Measurements from ENCODE around the gene MEGF11.

Gene MEGF11

GRCh38 chr15:65913631-65914199 lies 339.8 kb downstream of the MEGF11 start:
- H3K36me3 Mint-ChIP-seq (ENCODE audit: low read depth), result no peaks in the 10 kb centered on the region
- DNase-seq, result no peak
- TF ChIP-seq, protein P1, sequence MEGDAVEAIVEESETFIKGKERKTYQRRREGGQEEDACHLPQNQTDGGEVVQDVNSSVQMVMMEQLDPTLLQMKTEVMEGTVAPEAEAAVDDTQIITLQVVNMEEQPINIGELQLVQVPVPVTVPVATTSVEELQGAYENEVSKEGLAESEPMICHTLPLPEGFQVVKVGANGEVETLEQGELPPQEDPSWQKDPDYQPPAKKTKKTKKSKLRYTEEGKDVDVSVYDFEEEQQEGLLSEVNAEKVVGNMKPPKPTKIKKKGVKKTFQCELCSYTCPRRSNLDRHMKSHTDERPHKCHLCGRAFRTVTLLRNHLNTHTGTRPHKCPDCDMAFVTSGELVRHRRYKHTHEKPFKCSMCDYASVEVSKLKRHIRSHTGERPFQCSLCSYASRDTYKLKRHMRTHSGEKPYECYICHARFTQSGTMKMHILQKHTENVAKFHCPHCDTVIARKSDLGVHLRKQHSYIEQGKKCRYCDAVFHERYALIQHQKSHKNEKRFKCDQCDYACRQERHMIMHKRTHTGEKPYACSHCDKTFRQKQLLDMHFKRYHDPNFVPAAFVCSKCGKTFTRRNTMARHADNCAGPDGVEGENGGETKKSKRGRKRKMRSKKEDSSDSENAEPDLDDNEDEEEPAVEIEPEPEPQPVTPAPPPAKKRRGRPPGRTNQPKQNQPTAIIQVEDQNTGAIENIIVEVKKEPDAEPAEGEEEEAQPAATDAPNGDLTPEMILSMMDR (IDR thresholded peaks at IDR 0.05), result no peak
- no peak overlapping the region for H3K27ac Mint-ChIP-seq
- peaks cover 7% of the 10 kb centered on the region for H3K27me3 Mint-ChIP-seq (ENCODE audit: low read depth, poor library complexity)
- H3K4me3 Mint-ChIP-seq, result no peak overlapping the region
- H3K4me1 Mint-ChIP-seq, result peaks cover 21% of the 10 kb centered on the region
- H3K9me3 Mint-ChIP-seq, result no peaks in the 10 kb centered on the region

DNA sequence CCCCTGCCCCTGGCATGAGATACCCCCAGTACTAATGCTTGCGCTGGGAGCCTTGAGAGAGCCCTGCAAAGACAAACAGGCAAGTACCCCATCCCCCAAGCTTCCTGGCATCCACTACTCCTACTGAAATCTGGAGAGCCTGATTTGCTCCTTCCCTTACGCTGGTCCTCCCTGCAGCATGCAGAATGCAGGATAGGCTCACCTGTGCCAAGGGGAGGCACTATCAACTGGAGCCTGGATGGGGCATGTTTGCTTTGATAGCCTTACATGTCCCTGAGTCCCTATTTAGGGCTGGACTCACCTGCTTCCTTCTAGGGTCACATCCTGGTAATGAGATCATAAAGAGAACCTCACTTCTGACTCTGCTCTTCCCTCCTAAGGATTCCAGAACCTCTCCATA lies 341.3 kb downstream of the MEGF11 start:
- H3K27me3 Mint-ChIP-seq (ENCODE audit: low read depth, poor library complexity), result peaks cover 6% of the 10 kb centered on the region
- DNase-seq, result no peak
- H3K36me3 Mint-ChIP-seq (ENCODE audit: low read depth), result no peaks in the 10 kb centered on the region
- H3K9me3 Mint-ChIP-seq, result no peaks in the 10 kb centered on the region
- peaks cover 16% of the 10 kb centered on the region for H3K4me1 Mint-ChIP-seq
- H3K4me3 Mint-ChIP-seq, result no peak overlapping the region
- no peak overlapping the region for H3K27ac Mint-ChIP-seq
- TF ChIP-seq, protein P1 (IDR thresholded peaks at IDR 0.05), result no peak

DNA sequence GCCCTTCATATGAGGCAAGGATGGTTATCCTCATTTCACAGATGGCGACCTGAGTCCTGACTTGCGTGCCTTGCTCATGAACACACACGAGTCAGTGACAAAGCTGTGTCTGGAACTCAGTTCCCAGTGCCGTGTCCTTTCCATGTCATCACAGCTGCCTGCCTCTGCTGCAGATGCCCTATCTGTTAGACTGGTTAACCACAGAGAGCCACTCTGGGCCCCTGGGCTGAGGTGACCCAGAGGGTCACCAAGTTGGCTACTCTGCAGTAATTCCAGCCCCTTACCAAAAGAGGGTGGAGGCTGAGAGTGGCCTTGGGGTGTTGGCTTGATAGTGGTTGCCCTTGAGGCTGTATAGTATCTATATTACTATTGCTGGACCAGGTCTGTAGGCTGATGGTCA lies 343.2 kb downstream of the MEGF11 start:
- TF ChIP-seq, protein P1 (IDR thresholded peaks at IDR 0.05), result no peak
- peaks cover 6% of the 10 kb centered on the region for H3K27me3 Mint-ChIP-seq (ENCODE audit: low read depth, poor library complexity)
- peaks cover 5% of the 10 kb centered on the region for H3K4me1 Mint-ChIP-seq
- H3K4me3 Mint-ChIP-seq, result no peak overlapping the region
- H3K36me3 Mint-ChIP-seq (ENCODE audit: low read depth), result peaks cover 15% of the 10 kb centered on the region
- no peaks in the 10 kb centered on the region for H3K9me3 Mint-ChIP-seq
- DNase-seq, result no peak
- H3K27ac Mint-ChIP-seq, result no peak overlapping the region

- DNase-seq, result no peak
- H3K9me3 Mint-ChIP-seq, result no peaks in the 10 kb centered on the region
- H3K27me3 Mint-ChIP-seq (ENCODE audit: low read depth, poor library complexity), result peaks cover 6% of the 10 kb centered on the region
- TF ChIP-seq, protein P1 (IDR thresholded peaks at IDR 0.05), result no peak
- peaks cover 5% of the 10 kb centered on the region for H3K4me1 Mint-ChIP-seq
- H3K36me3 Mint-ChIP-seq (ENCODE audit: low read depth), result peaks cover 19% of the 10 kb centered on the region
- no peak overlapping the region for H3K27ac Mint-ChIP-seq
- H3K4me3 Mint-ChIP-seq, result no peak overlapping the region
These were observed 343.7 kb downstream of the MEGF11 start for GRCh38 chr15:65909831-65910230.

DNA sequence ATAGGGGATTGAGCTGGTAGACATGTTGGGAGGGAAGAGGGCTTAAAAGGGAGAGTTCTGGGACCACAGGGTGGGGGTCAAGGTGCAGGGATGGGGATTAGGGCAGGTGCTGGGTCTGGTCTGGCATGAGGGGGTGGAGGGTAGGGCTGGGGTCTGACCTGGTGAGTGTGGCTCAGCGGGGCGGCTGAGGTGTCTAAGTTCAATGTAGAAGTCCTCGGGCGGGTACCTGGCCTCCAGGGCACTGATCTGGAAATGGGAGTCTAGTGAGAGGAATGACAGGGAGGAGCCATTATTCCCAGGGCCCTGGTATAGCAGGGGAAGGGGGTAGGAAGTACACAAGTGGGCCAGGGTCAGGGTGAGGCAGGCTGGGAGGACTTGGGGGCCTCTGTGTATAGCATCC lies 344.7 kb downstream of the MEGF11 start:
- Mint-ChIP-seq H3K9me3 (no peaks in the 10 kb centered on the region), H3K4me1 (peaks cover 5% of the 10 kb centered on the region), H3K27me3 (ENCODE audit: low read depth, poor library complexity) (peaks cover 6% of the 10 kb centered on the region), H3K4me3 (no peak overlapping the region), H3K36me3 (ENCODE audit: low read depth) (peaks cover 21% of the 10 kb centered on the region), H3K27ac (peak overlapping the region; percentile 19)
- no peak for DNase-seq
- TF ChIP-seq, protein P1 (IDR thresholded peaks at IDR 0.05), result no peak

- TF ChIP-seq, protein P1 (IDR thresholded peaks at IDR 0.05), result no peak
- H3K4me1 Mint-ChIP-seq, result peaks cover 10% of the 10 kb centered on the region
- no peak overlapping the region for H3K4me3 Mint-ChIP-seq
- peaks cover 6% of the 10 kb centered on the region for H3K27me3 Mint-ChIP-seq (ENCODE audit: low read depth, poor library complexity)
- no peak overlapping the region for H3K27ac Mint-ChIP-seq
- peaks cover 25% of the 10 kb centered on the region for H3K36me3 Mint-ChIP-seq (ENCODE audit: low read depth)
- DNase-seq, result no peak
- no peaks in the 10 kb centered on the region for H3K9me3 Mint-ChIP-seq
These were observed 345.9 kb downstream of the MEGF11 start for GRCh38 chr15:65907661-65908060.

Data from nephron progenitor cell (in vitro differentiated cells).